HepG2 (cell line): ENCODE results near the gene CUL2. TPM values are rescaled to one million over a fixed set of nuclear protein-coding genes. Genes with fewer than 3 reads are reported as not detected.
"Not testable (repeated sequence)": the region's sequence is repeated elsewhere in the genome, so short reads cannot be mapped to it uniquely, and the experiment has no call there.

ENCODE experiments used
- ATAC-seq: fragments of 200-7000 bp; cut with Tn5 transposase; 3 replicates; pipeline ENCODE4 v1.9.1; 2020; ENCODE audit warnings: mild to moderate bottlenecking, moderate library complexity
- BruUV-seq: library from RNA; stranded (reverse); fragments of 400-500 nt; replicated peaks from 2 replicates; lab custom pipeline; 2021; lab: Mats Ljungman, UMichigan
- CTCF ChIA-PET: fragments of 300-600 bp; formaldehyde crosslinking; extraction: SDS; loops from one replicate; lab custom pipeline; 2021; ENCODE audit warnings: low total read pairs, inconsistent platforms, low intra/inter-chr PET ratio; lab: Yijun Ruan, JAX
- POLR2A ChIA-PET: fragments of 350-600 bp; sonication (Branson Sonifier 250); formaldehyde crosslinking; loops from one replicate; lab custom pipeline; 2020; ENCODE audit warnings: antibody characterized with exemption, inconsistent platforms; lab: Yijun Ruan, JAX
- DNase-seq: peaks from one replicate; pipeline ENCODE4 v3.0.0-alpha.2; 2015; ENCODE audit warnings: low spot score
- FAIRE-seq: peaks from 3 replicates; lab custom pipeline; 2011; peaks lifted over from hg19 to GRCh38; lab: Jason Lieb, UNC
- H2AFZ ChIP-seq: one replicate; pipeline ENCODE4 v1.6.1; 2011; ENCODE audit warnings: low read length, inconsistent platforms
- H3K27ac ChIP-seq: fragments of 300-600 bp; 3 replicates; pipeline ENCODE4 v1.8.0; 2011; ENCODE audit warnings: mixed run types, mild to moderate bottlenecking, mixed read lengths, low read length, inconsistent platforms; ENCODE audit not compliant: insufficient read depth; ENCODE audit errors: extremely low read length
- H3K27me3 ChIP-seq, 2 experiments: fragments of 200-600 bp in 1 of 2; 2 replicates in 1 of 2; 3 replicates in 1 of 2; pipeline versions ENCODE4 v1.6.0 to v1.8.0; 2011; ENCODE audit warnings: low read length in 2 of 2, mild to moderate bottlenecking in 2 of 2, moderate library complexity in 2 of 2, inconsistent platforms in 1 of 2; ENCODE audit not compliant: insufficient read depth in 2 of 2, control insufficient read depth in 1 of 2
- H3K36me3 ChIP-seq, 2 experiments: fragments of 200-600 bp in 1 of 2; replicated peaks in 1 of 2; 2 replicates in 1 of 2; 3 replicates in 1 of 2; pipeline versions ENCODE4 v1.5.1 to v1.8.0; 2011; ENCODE audit warnings: low read length in 2 of 2, inconsistent platforms in 1 of 2; ENCODE audit not compliant: insufficient read depth in 2 of 2, control insufficient read depth in 1 of 2
- H3K4me1 ChIP-seq: 2 replicates; pipeline ENCODE4 v1.5.1; 2012; ENCODE audit warnings: low read length, inconsistent platforms; ENCODE audit not compliant: insufficient read depth
- H3K4me2 ChIP-seq: 2 replicates; pipeline ENCODE4 v1.6.0; 2011; ENCODE audit warnings: low read depth, low read length, inconsistent platforms
- H3K4me3 ChIP-seq, 3 experiments: fragments of 200-600 bp in 1 of 3; sonication (generic), shearing (Covaris generic) in 1 of 3; replicated peaks in 1 of 3; 2 replicates each; pipeline ENCODE4 v1.5.1; 2011 to 2016; ENCODE audit warnings: low read length in 3 of 3, inconsistent platforms in 2 of 3, low read depth in 2 of 3, mild to moderate bottlenecking in 2 of 3, control low read depth in 1 of 3, mixed read lengths in 1 of 3; ENCODE audit not compliant: insufficient read depth in 1 of 3
- H3K79me2 ChIP-seq: one replicate; pipeline ENCODE4 v1.6.1; 2011; ENCODE audit warnings: low read length, inconsistent platforms; ENCODE audit not compliant: insufficient read depth
- H3K9ac ChIP-seq: 2 replicates; pipeline ENCODE4 v1.6.0; 2011; ENCODE audit warnings: mild to moderate bottlenecking, low read depth, low read length, inconsistent platforms; ENCODE audit not compliant: insufficient read depth
- H3K9me3 ChIP-seq: 2 replicates; pipeline ENCODE4 v1.5.1; 2012; ENCODE audit warnings: mild to moderate bottlenecking, low read length
- H4K20me1 ChIP-seq: 2 replicates; pipeline ENCODE4 v1.6.0; 2011; ENCODE audit warnings: inconsistent platforms, mild to moderate bottlenecking, low read length, moderate library complexity; ENCODE audit not compliant: insufficient read depth
- ELF3 ChIP-seq: IDR thresholded peaks from 2 replicates; pipeline ENCODE4 v1.6.1; 2016; ENCODE audit warnings: missing genetic modification reagents, missing compliant biosample characterization
- POLR2A ChIP-seq, 2 experiments: IDR thresholded peaks; 2 replicates each; pipeline ENCODE4 v1.6.1; 2011; ENCODE audit warnings: low read depth in 2 of 2, low read length in 2 of 2, mild to moderate bottlenecking in 1 of 2, moderate library complexity in 1 of 2; ENCODE audit not compliant: insufficient read depth in 1 of 2
- ZNF232 ChIP-seq: sonication (generic); formaldehyde crosslinking; IDR thresholded peaks from 2 replicates; pipeline ENCODE4 v1.4.0; 2020; ENCODE audit warnings: missing genetic modification reagents, borderline replicate concordance
- ZNF3 ChIP-seq: IDR thresholded peaks from 2 replicates; pipeline ENCODE4 v1.7.0; 2017; ENCODE audit warnings: inconsistent platforms
- WGBS: methylation state at CpG from one replicate; pipeline ENCODE4 v1.1.6; 2017; ENCODE audit warnings: low lambda C conversion rate; 5-methylcytosine and 5-hydroxymethylcytosine counted together
- in situ Hi-C: cut with HindIII; loops from 2 replicates; pipeline ENCODE4 v1.10.0; 2017; ENCODE audit warnings: low pct_unique_long_range_greater_than_20kb; ENCODE audit not compliant: extremely low pct_ligation_motif_present
- intact Hi-C: fragments of 100-400 bp; cut with micrococcal nuclease; formaldehyde crosslinking; loops from one replicate; pipeline ENCODE4 v1.10.0; 2022; ENCODE audit not compliant: unreplicated experiment
- polyA plus RNA-seq, 8 experiments: library from polyadenylated mRNA; depleted of rRNA in 3 of 8; stranded (reverse) in 7 of 8; unstranded in 1 of 8; fragments of >200 nt; fragmentation: Illumina TruSeq in 4 of 8; extraction: Trizol in 4 of 8; gene quantifications; 2 replicates each; pipeline versions ENCODE4 v1.2.1 to v1.2.3, GENCODE V29; 2011 to 2016; ENCODE audit warnings: low read depth in 4 of 8, missing spikeins in 1 of 8, mixed read lengths in 1 of 8; ENCODE audit not compliant: insufficient read depth in 1 of 8
- total RNA-seq, 5 experiments: library from RNA; depleted of rRNA; stranded (reverse); fragments of >200 nt; fragmentation: Illumina TruSeq; extraction: Trizol; gene quantifications; 2 replicates each; pipeline ENCODE4 v1.2.3, GENCODE V29; 2016; ENCODE audit warnings: low read depth in 1 of 5

Gene CUL2
- total and polyA plus RNA-seq, 2 of the 13 experiments (the other 11 are each of a cell fraction or from before 2014, with no cell fraction given), result 9.6 to 33.1 TPM

DNA sequence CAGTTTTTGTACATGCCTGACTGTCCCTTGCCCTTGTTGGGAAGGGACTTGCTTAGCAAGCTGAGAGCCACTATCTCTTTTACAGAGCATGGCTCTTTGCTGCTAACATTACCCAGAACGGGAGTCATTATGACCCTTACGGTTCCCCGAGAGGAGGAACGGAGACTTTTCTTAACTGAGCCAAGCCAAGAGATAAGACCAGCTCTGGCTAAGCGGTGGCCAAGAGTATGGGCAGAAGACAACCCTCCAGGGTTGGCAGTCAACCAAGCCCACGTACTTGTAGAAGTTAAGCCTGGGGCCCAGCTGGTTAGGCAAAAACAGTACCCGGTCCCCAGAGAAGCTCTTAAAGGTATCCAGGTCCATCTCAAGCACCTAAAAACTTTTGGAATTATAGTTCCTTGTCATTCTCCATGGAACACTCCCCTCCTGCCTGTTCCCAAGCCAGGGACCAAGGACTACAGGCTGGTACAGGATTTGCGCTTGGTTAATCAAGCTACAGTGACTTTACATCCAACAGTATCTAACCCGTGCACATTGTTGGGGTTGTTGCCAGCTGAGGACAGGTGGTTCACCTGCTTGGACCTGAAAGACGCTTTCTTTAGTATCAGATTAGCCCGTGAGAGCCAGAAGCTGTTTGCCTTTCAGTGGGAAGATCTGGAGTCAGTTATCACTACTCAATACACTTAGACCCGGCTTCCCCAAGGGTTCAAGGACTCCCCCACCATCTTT, 118.4 kb downstream of the CUL2 start:
- H3K79me2 ChIP-seq, BruUV-seq, DNase-seq, H3K9me3 ChIP-seq, H3K27ac ChIP-seq, ATAC-seq, POLR2A ChIA-PET, H3K4me2 ChIP-seq, H2AFZ ChIP-seq, intact Hi-C loops, H3K4me1 ChIP-seq, H4K20me1 ChIP-seq, H3K36me3 ChIP-seq, FAIRE-seq, H3K9ac ChIP-seq, H3K4me3 ChIP-seq, CTCF ChIA-PET: not testable (repeated sequence)
- H3K27me3 ChIP-seq, result peaks cover 0 to 18% of the 10 kb centered on the region in 2 experiments; a peak in 3 of 5 replicates
- WGBS, result 41% methylated on average over 11 of the region's 12 CpGs
- in situ Hi-C loops, result loop anchor here (10.0 kb wide), 1 partner anchor 287 kb away; no protein-coding TSS in a partner anchor

- Histone ChIP-seq H3K9ac (no peak overlapping the region), H3K79me2 (no peaks in the 10 kb centered on the region), H3K36me3 (no peaks in the 10 kb centered on the region), H4K20me1 (no peaks in the 10 kb centered on the region), H3K27me3 (peaks cover 2 to 18% of the 10 kb centered on the region in 2 experiments; a peak in 4 of 5 replicates), H2AFZ (no peak overlapping the region), H3K4me1 (peaks cover 14% of the 10 kb centered on the region), H3K4me3 (no peak overlapping the region), H3K9me3 (no peaks in the 10 kb centered on the region), H3K4me2 (no peak overlapping the region), H3K27ac (no peak overlapping the region)
- no TSS peak for BruUV-seq
- ATAC-seq (no peak), FAIRE-seq (no peak), DNase-seq (no peak)
- CTCF ChIA-PET, result no interaction called here
- intact Hi-C loops (no loop called here), in situ Hi-C loops (no loop called here)
- WGBS, result 65% methylated on average over 12 of the region's 17 CpGs
- TF ChIP-seq ZNF3 (CRISPR knock-in tag), result no peak
- no peak for TF ChIP-seq ZNF232 (CRISPR knock-in tag)
- no peak for TF ChIP-seq POLR2A (IDR thresholded peaks at IDR 0.05; ENCODE audit: insufficient read depth in 1 of 2, low read depth in 2 of 2, low read length in 2 of 2)
- TF ChIP-seq ELF3 (CRISPR knock-in tag), result no peak
- POLR2A ChIA-PET, result no interaction called here
Observed at GRCh38 chr10:34969171-34969570, 121.0 kb downstream of the CUL2 start.
